HEK293T (cell line): ENCODE measurements around the gene HPS6.

Source experiments
- BHLHE40 ChIP-seq: fragments of 450-650 bp; IDR thresholded peaks from 2 replicates; pipeline ENCODE4 v1.6.1; 2016; ENCODE audit warnings: mild to moderate bottlenecking, moderate library complexity, borderline replicate concordance
- ELF4 ChIP-seq: fragments of 450-650 bp; IDR thresholded peaks from 2 replicates; pipeline ENCODE4 v1.6.1; 2017; ENCODE audit warnings: antibody characterized with exemption
- FOXA1 ChIP-seq: fragments of 450-650 bp; IDR thresholded peaks from 2 replicates; pipeline ENCODE4 v1.6.1; 2016; ENCODE audit warnings: mild to moderate bottlenecking
- FOXK2 ChIP-seq: fragments of 450-650 bp; IDR thresholded peaks from 2 replicates; pipeline ENCODE4 v1.6.1; 2016; ENCODE audit warnings: mild to moderate bottlenecking
- FOXM1 ChIP-seq: fragments of 450-650 bp; IDR thresholded peaks from 2 replicates; pipeline ENCODE4 v1.6.1; 2017; ENCODE audit warnings: mild to moderate bottlenecking, borderline replicate concordance
- SUZ12 ChIP-seq: fragments of 450-650 bp; IDR thresholded peaks from 2 replicates; pipeline ENCODE4 v1.6.1; 2016; ENCODE audit warnings: mild to moderate bottlenecking

DNA sequence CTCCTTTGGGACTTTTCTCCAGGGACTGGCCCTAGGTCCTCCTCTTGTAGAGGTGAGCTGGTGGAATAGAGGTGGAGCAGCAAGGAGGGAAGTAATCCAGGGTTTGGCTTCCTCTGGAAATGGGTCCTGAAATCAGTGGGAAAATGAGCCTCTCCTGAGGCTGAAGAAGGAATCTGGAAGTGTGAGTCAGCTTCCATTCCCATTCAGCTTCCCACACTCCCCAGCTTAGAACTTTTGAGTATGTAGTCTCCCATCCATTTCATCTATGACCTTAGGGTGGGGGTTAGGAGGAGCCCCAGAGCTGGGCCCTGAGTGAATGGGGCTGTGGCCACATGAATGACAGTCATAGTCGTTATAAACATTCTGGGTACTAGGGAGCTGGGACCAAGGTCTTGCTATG is 37.3 kb downstream of the HPS6 start:
- no peak for TF ChIP-seq FOXM1
- TF ChIP-seq FOXK2: no peak
- no peak for TF ChIP-seq BHLHE40
- TF ChIP-seq SUZ12: no peak
- TF ChIP-seq FOXA1: no peak
- no peak for TF ChIP-seq ELF4
